SK-N-SH (cell line): ENCODE data around the gene SLC12A7. TPM values are rescaled to one million over a fixed set of nuclear protein-coding genes. Genes with fewer than 3 reads are reported as not detected.

Experiments used
- CHD2 ChIP-seq: fragments of 150-350 bp; IDR thresholded peaks from 2 replicates; pipeline ENCODE4 v1.6.1; 2018; ENCODE audit warnings: low read length; ENCODE audit not compliant: partially characterized antibody
- CTCF ChIP-seq: fragments of 200-600 bp; sonication (generic); IDR thresholded peaks from 2 replicates; pipeline ENCODE4 v1.6.1; 2017; ENCODE audit warnings: antibody characterized with exemption, mild to moderate bottlenecking, moderate library complexity
- EP300 ChIP-seq, 2 experiments: IDR thresholded peaks; 2 replicates each; pipeline versions ENCODE4 v1.4.0 to v1.6.1; 2012; ENCODE audit warnings: borderline replicate concordance in 1 of 2, low read depth in 1 of 2, low read length in 1 of 2
- EZH2phosphoT487 ChIP-seq: fragments of 200-600 bp; sonication (generic); IDR thresholded peaks from 2 replicates; pipeline ENCODE4 v1.6.1; 2017; ENCODE audit warnings: low read depth, mixed run types, mild to moderate bottlenecking, antibody characterized with exemption, moderate library complexity, borderline replicate concordance
- FOSL2 ChIP-seq: IDR thresholded peaks from 2 replicates; pipeline ENCODE4 v1.4.0; 2012; ENCODE audit warnings: low read depth, mild to moderate bottlenecking, moderate library complexity, borderline replicate concordance
- FOXJ3 ChIP-seq: sonication (generic); formaldehyde crosslinking; IDR thresholded peaks from 2 replicates; pipeline ENCODE4 v1.5.1; 2020; ENCODE audit warnings: mild to moderate bottlenecking, missing genetic modification reagents
- GATA2 ChIP-seq: sonication (generic); formaldehyde crosslinking; IDR thresholded peaks from 2 replicates; pipeline ENCODE4 v1.5.0; 2020; ENCODE audit warnings: mild to moderate bottlenecking, missing genetic modification reagents
- JUND ChIP-seq: IDR thresholded peaks from 2 replicates; pipeline ENCODE4 v1.4.0; 2012
- MEF2A ChIP-seq: IDR thresholded peaks from 2 replicates; pipeline ENCODE4 v1.4.0; 2012; ENCODE audit warnings: low read depth, borderline replicate concordance
- NRF1 ChIP-seq: IDR thresholded peaks from 2 replicates; pipeline ENCODE4 v1.6.1; 2012; ENCODE audit warnings: low read depth, mild to moderate bottlenecking, low read length
- POLR2AphosphoS5 ChIP-seq: IDR thresholded peaks from 2 replicates; pipeline ENCODE4 v1.6.1; 2012; ENCODE audit warnings: low read depth, low read length
- RAD21 ChIP-seq: IDR thresholded peaks from 2 replicates; pipeline ENCODE4 v1.6.1; 2012; ENCODE audit warnings: mild to moderate bottlenecking, low read length
- RCOR1 ChIP-seq: fragments of 150-350 bp; IDR thresholded peaks from 2 replicates; pipeline ENCODE4 v1.6.1; 2017; ENCODE audit warnings: antibody characterized with exemption, low read length
- RXRA ChIP-seq: IDR thresholded peaks from 2 replicates; pipeline ENCODE4 v1.4.0; 2012; ENCODE audit warnings: low read depth, mild to moderate bottlenecking, borderline replicate concordance
- TCF12 ChIP-seq: IDR thresholded peaks from 2 replicates; pipeline ENCODE4 v1.4.0; 2012
- TEAD4 ChIP-seq: IDR thresholded peaks from 2 replicates; pipeline ENCODE4 v1.4.0; 2012; ENCODE audit warnings: mild to moderate bottlenecking, borderline replicate concordance; ENCODE audit not compliant: insufficient read depth
- USF1 ChIP-seq: IDR thresholded peaks from 2 replicates; pipeline ENCODE4 v1.4.0; 2012; ENCODE audit warnings: low read depth, borderline replicate concordance
- USF2 ChIP-seq: fragments of 150-350 bp; IDR thresholded peaks from 2 replicates; pipeline ENCODE4 v1.6.1; 2017; ENCODE audit warnings: antibody characterized with exemption, low read length, low read depth, borderline replicate concordance
- YY1 ChIP-seq: IDR thresholded peaks from 2 replicates; pipeline ENCODE4 v1.4.0; 2012; ENCODE audit warnings: low read depth, mild to moderate bottlenecking
- polyA plus RNA-seq, 3 experiments: library from polyadenylated mRNA; depleted of rRNA; stranded (reverse); fragments of >200 nt; gene quantifications; 2 replicates each; pipeline ENCODE4 v1.2.3, GENCODE V29; 2012
- TF ChIP-seq, protein P1 (sequence below): IDR thresholded peaks from 2 replicates; pipeline ENCODE4 v1.4.0; 2012; ENCODE audit warnings: low read depth, borderline replicate concordance

Gene SLC12A7
- polyA plus RNA-seq, 1 of the 3 experiments (the other 2 are of a cell fraction) = 2.6 TPM

GRCh38 chr5:1125030-1125357 lies 13.1 kb upstream of the SLC12A7 start (continued):
- no peak; the same call in 1 of the 2 replicates for TF ChIP-seq USF2
- TF ChIP-seq EZH2phosphoT487 = no peak
- TF ChIP-seq JUND = no peak
- TF ChIP-seq, protein P1, sequence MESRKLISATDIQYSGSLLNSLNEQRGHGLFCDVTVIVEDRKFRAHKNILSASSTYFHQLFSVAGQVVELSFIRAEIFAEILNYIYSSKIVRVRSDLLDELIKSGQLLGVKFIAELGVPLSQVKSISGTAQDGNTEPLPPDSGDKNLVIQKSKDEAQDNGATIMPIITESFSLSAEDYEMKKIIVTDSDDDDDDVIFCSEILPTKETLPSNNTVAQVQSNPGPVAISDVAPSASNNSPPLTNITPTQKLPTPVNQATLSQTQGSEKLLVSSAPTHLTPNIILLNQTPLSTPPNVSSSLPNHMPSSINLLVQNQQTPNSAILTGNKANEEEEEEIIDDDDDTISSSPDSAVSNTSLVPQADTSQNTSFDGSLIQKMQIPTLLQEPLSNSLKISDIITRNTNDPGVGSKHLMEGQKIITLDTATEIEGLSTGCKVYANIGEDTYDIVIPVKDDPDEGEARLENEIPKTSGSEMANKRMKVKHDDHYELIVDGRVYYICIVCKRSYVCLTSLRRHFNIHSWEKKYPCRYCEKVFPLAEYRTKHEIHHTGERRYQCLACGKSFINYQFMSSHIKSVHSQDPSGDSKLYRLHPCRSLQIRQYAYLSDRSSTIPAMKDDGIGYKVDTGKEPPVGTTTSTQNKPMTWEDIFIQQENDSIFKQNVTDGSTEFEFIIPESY = no peak
- peak in 1 of 2 experiments; percentile 86; a peak in 2 of 4 replicates for TF ChIP-seq EP300 (IDR thresholded peaks at IDR 0.05; ENCODE audit: borderline replicate concordance in 1 of 2, low read depth in 1 of 2, low read length in 1 of 2)
- TF ChIP-seq USF1 = peak; percentile 24; the same call in 1 of the 2 replicates
- TF ChIP-seq FOSL2 = no peak
- no peak for TF ChIP-seq YY1
- TF ChIP-seq TCF12 = no peak
- TF ChIP-seq RAD21 = peak; percentile 18; the same call in 1 of the 2 replicates
- 0 out of 2 replicates have a peak, but pooled peaks have one; percentile 22 for TF ChIP-seq FOXJ3 (CRISPR knock-in tag)
- TF ChIP-seq GATA2 = peak; percentile 93
- no peak for TF ChIP-seq POLR2AphosphoS5
- no peak for TF ChIP-seq MEF2A
- TF ChIP-seq CTCF = no peak
- peak; percentile 68 for TF ChIP-seq CHD2
- TF ChIP-seq RCOR1 = peak; percentile 93
- TF ChIP-seq NRF1 = no peak
- no peak for TF ChIP-seq TEAD4
- no peak for TF ChIP-seq RXRA
